GM12891 (cell line): Measurements from ENCODE around the gene PKD2L2. TPM values are rescaled to one million over a fixed set of nuclear protein-coding genes. Genes with fewer than 3 reads are reported as not detected.
A peak's percentile ranks its signal among the peaks of the same experiment; 100 is the strongest.
"Not testable (repeated sequence)": the region's sequence is repeated elsewhere in the genome, so short reads cannot be mapped to it uniquely, and the experiment has no call there.

Source experiments
- DNase-seq: peaks from one replicate; pipeline ENCODE4 v3.0.0; 2011; ENCODE audit warnings: low spot score; ENCODE audit not compliant: insufficient read length
- FAIRE-seq: peaks from 2 replicates; lab custom pipeline; 2011; peaks lifted over from hg19 to GRCh38; lab: Jason Lieb, UNC
- PAX5 ChIP-seq: IDR thresholded peaks from 2 replicates; pipeline ENCODE4 v1.6.1; 2011; ENCODE audit warnings: low read length, moderate library complexity, mild to moderate bottlenecking; ENCODE audit not compliant: insufficient read depth, severe bottlenecking
- POLR2A ChIP-seq: IDR thresholded peaks from 2 replicates; pipeline ENCODE4 v1.6.1; 2011; ENCODE audit warnings: low read depth, low read length, control low read depth
- POLR2AphosphoS5 ChIP-seq: IDR thresholded peaks from 2 replicates; pipeline ENCODE4 v1.6.1; 2011; ENCODE audit warnings: low read depth, low read length, control low read depth
- POU2F2 ChIP-seq: IDR thresholded peaks from 2 replicates; pipeline ENCODE4 v1.6.1; 2011; ENCODE audit warnings: low read depth, mild to moderate bottlenecking, control low read depth, low read length, moderate library complexity
- SPI1 ChIP-seq: IDR thresholded peaks from 2 replicates; pipeline ENCODE4 v1.6.1; 2011; ENCODE audit warnings: low read depth, low read length, control low read depth
- TAF1 ChIP-seq: IDR thresholded peaks from 2 replicates; pipeline ENCODE4 v1.6.1; 2011; ENCODE audit warnings: low read depth, low read length, control low read depth
- polyA plus RNA-seq: library from polyadenylated mRNA; unstranded; fragments of >200 nt; gene quantifications from one replicate; pipeline ENCODE4 v1.2.1, GENCODE V29; 2012; ENCODE audit warnings: low read depth, missing spikeins, inconsistent platforms; ENCODE audit not compliant: missing spikeins

PKD2L2 gene
- polyA plus RNA-seq, result 0.04 TPM

DNA sequence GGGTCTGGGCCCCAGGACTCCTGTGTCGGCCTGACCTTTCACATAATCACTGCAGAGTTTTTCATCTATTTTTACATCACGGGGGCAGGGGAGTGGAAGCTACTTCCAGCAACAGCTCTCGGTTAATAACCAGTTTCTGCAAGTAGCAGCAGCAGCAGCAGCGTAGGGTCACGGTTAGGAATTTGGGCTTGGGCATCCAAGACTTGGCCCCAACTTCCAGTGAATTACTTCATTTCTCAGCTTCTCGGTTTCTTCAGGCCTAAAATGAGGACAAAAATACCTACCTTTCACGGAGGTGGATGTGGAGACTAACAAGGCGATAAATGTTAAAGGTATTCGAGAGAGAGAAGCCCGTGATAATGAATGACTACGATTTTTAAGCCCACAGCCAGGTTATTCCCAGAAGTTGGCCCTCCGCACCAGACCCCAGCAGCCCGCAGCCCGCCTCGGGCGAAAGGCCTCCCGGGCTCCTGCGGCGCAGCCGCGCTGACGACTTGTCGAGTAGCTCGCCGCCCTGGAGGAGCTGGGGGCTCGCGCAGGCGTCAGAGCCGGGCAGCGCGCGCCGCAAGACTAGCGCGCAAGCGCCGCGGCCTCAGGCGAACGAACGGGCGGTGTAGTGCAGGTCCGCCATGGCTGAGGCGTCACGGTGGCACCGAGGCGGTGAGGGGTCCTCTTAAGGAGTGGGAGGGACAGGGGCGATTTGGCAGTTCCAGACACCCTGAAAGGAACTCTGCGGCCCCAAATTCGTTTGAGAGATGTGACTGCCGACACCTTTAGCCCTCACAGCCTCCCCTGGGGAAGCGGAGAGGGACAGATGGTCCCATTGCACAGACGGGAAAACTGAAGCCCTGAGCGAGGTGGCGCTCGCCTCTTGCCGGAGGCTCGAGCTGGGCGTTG lies at the start of gene PKD2L2:
Gene PKD2L2, plus strand, starts transcription at position 595 of the 897 bp plus-strand sequence. Its CDS starts 35 bp downstream, at position 630.
- peak; percentile 96 for TF ChIP-seq POLR2A
- no peak for TF ChIP-seq SPI1
- no peak for TF ChIP-seq PAX5
- TF ChIP-seq POU2F2, result peak; percentile 58
- TF ChIP-seq POLR2AphosphoS5, result peak; percentile 92
- TF ChIP-seq TAF1, result peak; percentile 77
- FAIRE-seq (peak; percentile 100), DNase-seq (peak; percentile 61)

DNA sequence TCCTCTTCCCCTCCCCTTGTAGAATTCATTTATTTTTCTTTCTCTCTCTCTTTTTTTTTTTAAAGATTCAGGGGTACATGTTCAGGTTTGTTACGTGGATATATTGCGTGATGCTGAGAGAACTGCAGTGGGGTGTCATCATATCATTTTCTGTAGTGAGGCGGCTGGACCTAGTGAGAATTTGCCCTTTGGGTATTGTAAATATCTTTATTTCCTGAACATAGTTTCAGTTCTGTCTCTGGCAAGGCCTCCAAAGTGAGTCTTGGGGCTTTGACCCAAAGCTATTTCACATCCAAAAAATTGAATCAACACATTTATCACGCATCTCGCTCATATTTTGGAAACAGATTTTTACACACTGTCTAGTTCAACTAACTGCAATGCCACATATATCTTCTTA lies 47.0 kb upstream of the PKD2L2 start:
- TF ChIP-seq SPI1 (0 out of 2 replicates have a peak, but pooled peaks have one; percentile 10), POLR2AphosphoS5 (no peak)
- no peak for DNase-seq

GRCh38 chr5:137843676-137844299 lies 45.5 kb upstream of the PKD2L2 start:
- DNase-seq (no peak), FAIRE-seq (no peak)

More for the DNA sequence above, 47.0 kb upstream of the PKD2L2 start:
- no peak for FAIRE-seq

GRCh38 chr5:137845472-137845871 lies 43.8 kb upstream of the PKD2L2 start:
- FAIRE-seq (no peak), DNase-seq (no peak)
- no peak for TF ChIP-seq SPI1
- TF ChIP-seq TAF1, result no peak
- TF ChIP-seq POLR2A, result no peak

More at GRCh38 chr5:137843676-137844299, 45.5 kb upstream of the PKD2L2 start:
- no peak for TF ChIP-seq TAF1
- no peak for TF ChIP-seq PAX5

- DNase-seq (no peak), FAIRE-seq (no peak)
These were observed 41.6 kb upstream of the PKD2L2 start for GRCh38 chr5:137847687-137848086.

GRCh38 chr5:137853165-137853564 lies 36.1 kb upstream of the PKD2L2 start:
- FAIRE-seq, DNase-seq: not testable (repeated sequence)

More at GRCh38 chr5:137847687-137848086, 41.6 kb upstream of the PKD2L2 start:
- no peak for TF ChIP-seq POLR2AphosphoS5
- TF ChIP-seq SPI1, result no peak
- TF ChIP-seq POLR2A, result no peak
- no peak for TF ChIP-seq TAF1
- no peak for TF ChIP-seq POU2F2
- TF ChIP-seq PAX5, result no peak

DNA sequence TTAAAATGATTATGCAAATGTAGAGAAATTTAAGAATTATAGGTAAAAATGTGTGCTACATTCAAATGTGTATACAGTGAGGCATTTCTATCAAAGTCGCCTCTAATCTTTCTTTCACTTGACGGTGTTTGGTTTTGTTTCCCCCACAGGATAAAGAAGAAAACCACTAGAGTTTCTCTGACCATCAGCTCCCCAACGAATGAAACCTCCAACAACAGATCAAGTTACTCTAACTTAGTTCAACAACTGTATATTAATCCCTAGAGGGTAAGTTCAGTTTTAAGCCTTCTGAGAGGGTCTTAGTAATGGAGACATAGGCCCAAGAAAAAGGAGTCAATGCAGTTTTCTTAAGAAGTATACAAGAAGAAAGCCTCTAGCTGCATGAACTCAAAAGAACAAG lies 33.1 kb upstream of the PKD2L2 start:
- FAIRE-seq (no peak), DNase-seq (no peak)
- TF ChIP-seq SPI1 (no peak), TAF1 (no peak), POLR2AphosphoS5 (no peak), PAX5 (no peak), POLR2A (no peak), POU2F2 (no peak)

GRCh38 chr5:137856916-137857862 lies 32.1 kb upstream of the PKD2L2 start:
- TF ChIP-seq POU2F2 (no peak), POLR2A (no peak), TAF1 (no peak), SPI1 (no peak), PAX5 (no peak), POLR2AphosphoS5 (no peak)
- DNase-seq, result no peak
- peak; percentile 75 for FAIRE-seq

DNA sequence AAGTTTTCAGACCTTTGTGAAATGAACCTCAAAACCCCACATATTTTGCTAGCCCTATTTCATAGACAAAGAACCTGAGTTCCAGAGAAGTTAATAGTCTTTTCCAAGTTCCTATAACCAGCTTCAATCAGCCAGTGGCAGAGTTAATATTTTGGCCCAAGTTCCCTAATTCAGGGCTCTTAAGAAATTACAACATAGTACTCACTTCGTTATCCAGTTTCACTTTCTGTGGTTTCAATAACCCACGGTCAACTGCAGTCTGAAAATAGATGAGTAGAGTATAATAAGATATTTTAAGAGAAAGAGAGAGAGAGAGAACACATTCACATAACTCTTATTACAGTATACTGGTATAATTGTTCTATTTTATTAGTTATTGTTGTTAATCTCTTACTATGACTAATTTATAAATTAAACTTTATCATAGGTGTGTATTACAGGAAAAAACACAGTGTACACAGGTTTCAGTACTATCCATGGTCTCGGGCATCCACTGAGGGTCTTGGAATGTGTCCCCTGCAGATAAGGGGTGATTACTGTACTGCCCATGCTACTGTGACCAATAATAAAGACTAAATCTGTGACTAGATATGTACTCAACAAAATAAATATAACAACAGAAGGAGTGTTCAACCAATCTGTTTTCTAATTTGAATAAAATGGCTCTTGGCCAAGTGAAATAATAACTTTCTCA lies 30.9 kb upstream of the PKD2L2 start:
- no peak for DNase-seq
- TF ChIP-seq POU2F2 (no peak), SPI1 (peak; percentile 43; the same call in 1 of the 2 replicates)
- FAIRE-seq, result peak; percentile 84
